CD4-positive, alpha-beta T cell treated with Interleukin-2 at 100 ng/mL for 4 hours (primary cell): ENCODE measurements around the gene TOX2.
"Not testable (repeated sequence)": the region's sequence is repeated elsewhere in the genome, so short reads cannot be mapped to it uniquely, and the experiment has no call there.

Experiments
- DNase-seq: peaks from one replicate; pipeline ENCODE4 v3.0.0-alpha.2; 2020; ENCODE audit warnings: low spot score

TOX2 gene

GRCh38 chr20:44031781-44032582 lies 117.3 kb downstream of the TOX2 start:
- no peak for DNase-seq

GRCh38 chr20:44032583-44033331 lies 118.1 kb downstream of the TOX2 start:
- DNase-seq: no peak

GRCh38 chr20:44033344-44033743 lies 118.7 kb downstream of the TOX2 start:
- DNase-seq: no peak

DNA sequence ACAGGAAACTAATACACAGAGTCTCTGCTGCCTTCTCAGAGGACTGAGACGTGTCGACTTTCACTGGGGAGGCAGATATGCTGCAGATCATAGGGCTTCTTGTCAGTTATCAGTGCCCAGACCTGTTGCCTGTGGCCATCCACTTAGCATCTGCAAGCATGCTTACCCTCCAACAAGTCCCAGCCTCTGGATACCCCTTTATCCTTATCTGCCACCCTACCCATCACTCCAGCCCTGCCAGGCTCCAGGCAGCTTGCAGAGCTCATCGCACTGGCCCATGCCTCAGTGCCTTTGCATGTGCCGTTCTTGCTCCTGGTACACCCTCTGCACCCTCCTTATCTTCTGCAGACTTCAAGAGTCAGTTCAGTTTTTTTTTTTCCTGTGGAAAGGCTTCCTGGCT lies 119.2 kb downstream of the TOX2 start:
- no peak for DNase-seq

- no peak for DNase-seq
Measured at GRCh38 chr20:44034451-44034850, 119.8 kb downstream of the TOX2 start.

GRCh38 chr20:44034965-44035635 lies 120.4 kb downstream of the TOX2 start:
- no peak for DNase-seq

DNA sequence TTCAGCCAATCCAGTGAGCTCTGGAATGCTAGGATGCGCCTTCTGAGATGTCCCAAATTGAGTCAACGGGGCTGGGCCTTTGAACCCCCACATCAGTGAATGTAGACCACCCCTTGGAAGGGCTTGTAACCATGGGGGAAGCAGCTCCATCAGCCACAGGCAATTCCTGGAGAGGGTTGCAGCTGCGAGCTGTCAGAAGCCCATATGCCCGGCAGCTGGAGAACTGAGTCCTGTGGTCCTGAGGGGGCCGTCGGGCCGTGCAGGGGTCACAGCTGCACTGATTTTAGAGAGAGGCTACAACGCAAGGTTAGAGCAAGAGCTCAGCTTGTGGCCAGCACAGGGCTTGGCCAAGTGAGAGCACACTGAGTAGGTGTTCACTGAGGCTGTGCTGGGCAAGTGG lies 121.3 kb downstream of the TOX2 start:
- DNase-seq: no peak

GRCh38 chr20:44036441-44036840 lies 121.8 kb downstream of the TOX2 start:
- DNase-seq: no peak

DNA sequence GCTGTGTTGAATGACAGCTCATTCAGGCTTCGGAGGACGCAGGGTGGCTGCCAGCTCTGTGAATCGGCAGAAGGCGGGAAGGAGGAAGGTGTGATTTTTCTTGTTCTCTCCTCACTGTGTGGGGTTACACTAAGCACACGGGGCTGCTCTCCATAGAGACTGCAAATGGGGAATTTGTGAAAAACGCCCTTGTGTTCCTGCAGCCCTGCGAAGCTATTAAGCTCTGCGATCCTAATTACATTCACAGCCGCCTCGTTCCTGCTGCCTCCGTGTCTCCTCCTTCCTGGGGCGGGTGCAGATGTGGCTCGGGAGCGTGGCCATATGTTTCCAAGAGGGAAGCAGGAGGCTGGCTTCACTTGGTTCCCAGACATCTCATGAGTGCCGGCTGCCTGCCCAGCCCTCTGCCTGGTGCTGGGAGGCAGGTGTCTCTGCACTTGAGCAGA lies 124.0 kb downstream of the TOX2 start:
- DNase-seq: no peak

GRCh38 chr20:44039147-44039546 lies 124.5 kb downstream of the TOX2 start:
- no peak for DNase-seq

- DNase-seq: no peak
Measured at GRCh38 chr20:44039741-44040140, 125.1 kb downstream of the TOX2 start.

DNA sequence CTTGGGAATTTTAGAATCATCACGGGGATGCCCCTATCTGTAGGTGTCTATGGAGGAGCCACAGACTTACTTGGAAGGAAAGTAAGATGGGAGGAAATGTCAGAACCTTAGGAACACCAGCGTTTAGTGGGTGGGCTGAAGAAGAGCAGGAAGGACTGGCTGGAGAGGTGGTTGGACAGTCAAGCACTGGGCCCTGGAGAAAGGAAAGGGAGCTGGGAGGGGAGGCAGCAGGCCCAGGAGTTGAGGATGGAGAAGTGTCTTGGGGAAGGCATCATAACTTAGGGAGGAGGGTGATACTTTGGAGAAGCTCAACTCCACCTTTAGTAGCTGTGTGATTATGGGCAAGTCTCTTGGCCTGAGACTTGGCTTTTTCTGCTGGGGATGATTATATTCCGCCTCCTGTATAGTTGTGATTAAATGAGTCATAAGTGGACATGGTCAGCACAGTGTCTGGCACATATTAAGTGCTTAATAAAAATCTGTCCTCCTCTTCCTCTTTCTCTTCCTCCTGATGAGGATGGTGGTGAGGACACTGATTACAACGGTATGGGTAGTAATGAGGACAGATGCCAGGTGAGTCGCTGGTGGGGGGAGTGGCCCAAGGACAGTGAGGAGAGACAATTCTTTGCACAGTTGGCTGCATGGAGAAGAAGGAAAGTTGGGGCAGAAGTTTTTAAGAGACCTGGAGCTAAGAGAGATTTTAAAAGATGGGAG lies 125.7 kb downstream of the TOX2 start:
- no peak for DNase-seq

DNA sequence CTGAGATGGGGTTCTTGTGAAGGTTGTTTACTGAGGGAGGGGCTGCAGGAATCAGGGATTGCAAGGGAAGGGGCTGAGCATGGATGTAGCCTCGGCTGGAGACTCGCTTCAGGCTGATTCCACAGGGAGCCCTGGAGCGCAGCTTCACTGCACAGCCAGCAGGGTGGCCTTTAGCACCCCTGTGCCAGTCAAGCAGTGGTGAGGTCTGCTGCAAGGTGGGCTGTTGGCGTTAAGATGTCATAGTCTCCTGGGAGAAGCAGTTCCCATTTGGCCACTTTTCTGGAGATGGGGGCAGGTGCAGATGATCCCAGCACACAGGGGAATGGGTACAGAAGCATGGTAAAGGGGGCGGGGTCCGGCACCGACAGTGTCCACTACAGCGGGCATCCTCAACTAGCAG lies 126.3 kb downstream of the TOX2 start:
- no peak for DNase-seq

DNA sequence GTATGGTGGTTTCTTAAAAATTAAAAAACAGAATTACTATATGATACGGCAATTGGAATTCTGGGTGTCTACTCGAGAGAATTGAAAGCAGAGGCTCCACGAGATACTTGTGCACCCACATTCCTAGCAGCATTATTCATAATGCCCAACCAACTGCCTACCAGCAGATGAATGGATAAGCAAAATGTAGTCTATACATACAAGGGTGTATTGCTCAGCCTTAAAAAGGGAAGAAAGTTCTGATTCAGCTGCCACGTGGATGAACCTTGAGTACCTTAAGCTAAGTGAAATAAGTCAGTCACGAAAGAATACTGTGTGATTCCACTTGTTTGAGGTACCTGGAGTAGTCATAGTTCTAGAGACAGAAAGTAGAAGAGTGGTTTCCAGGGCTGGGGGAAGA lies 130.1 kb downstream of the TOX2 start:
- not testable (repeated sequence) for DNase-seq

DNA sequence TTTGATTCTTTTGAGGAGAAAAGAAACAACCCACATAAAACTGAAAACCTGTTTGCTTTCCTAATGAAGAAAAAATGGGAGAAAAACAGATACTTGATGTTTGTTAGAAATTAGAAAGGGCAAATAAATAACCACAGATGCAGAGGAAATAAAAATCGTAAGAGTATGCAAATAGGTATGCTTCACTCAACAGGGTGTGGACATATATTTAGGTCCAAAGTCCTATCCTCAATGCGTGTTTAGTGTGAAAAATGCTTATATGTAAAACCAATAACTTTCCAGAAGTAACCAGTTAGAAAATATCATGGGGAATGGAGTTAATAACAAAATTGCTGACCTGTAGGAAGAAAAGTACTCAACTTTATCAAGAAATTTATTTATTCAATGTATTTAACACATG lies 135.7 kb downstream of the TOX2 start:
- DNase-seq: no peak

DNA sequence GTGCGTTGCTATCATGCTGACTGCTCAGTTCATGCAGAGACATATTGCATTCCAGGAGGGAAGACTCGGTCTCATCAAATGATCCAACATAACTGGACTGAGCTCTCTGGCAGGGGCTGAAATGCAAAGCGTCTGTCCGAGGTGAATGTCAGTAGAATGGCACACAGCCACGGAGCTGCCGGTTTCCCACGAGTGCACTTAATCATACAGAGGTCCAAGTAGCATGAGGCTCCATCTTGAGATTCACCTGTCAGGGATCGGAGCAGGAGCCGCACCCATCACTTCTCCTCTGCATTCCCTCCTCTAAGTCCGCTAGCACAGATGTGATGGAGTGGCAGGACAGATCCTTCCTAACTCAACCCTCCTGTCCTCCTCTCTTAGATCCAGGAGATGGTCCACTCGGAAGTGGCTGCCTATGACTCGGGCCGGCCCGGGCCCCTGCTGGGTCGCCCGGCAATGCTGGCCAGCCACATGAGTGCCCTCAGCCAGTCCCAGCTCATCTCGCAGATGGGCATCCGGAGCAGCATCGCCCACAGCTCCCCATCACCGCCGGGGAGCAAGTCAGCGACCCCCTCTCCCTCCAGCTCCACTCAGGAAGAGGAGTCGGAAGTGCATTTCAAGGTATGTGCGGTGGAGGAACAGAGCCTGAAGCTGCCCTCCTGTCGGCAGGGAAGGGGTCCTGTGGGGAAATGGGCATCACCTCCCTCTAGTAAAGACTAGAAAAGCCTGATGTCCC lies 136.4 kb downstream of the TOX2 start:
- no peak for DNase-seq

GRCh38 chr20:44051661-44052000 lies 137.0 kb downstream of the TOX2 start:
- no peak for DNase-seq

DNA sequence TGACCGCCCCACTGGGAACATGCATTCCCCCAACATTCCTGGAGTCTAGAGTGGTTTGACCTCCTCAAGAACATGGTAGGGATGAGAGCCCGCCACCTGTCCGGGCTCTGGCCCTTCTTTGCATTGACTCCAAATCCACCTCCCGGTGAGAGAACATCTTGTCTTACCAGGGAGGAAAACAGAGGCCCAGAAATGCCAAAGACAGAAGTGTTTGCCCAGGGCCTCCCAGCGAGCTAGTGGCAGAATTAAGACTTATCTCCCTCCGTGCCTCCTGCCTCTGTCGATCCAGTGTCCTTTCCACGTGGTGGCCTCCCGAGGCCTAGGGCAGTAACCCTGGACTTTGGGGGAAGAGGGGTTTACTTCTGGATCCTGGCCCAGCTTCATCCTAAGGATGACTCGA lies 137.5 kb downstream of the TOX2 start:
- DNase-seq: no peak

- DNase-seq: no peak
Measured at GRCh38 chr20:44053046-44053445, 138.4 kb downstream of the TOX2 start.

- DNase-seq: no peak
Measured at GRCh38 chr20:44054118-44054517, 139.5 kb downstream of the TOX2 start.

- no peak for DNase-seq
Measured at GRCh38 chr20:44054849-44055248, 140.2 kb downstream of the TOX2 start.
